Measurements from ENCODE around the gene RALGDS. TPM values are rescaled to one million over a fixed set of nuclear protein-coding genes. Genes with fewer than 3 reads are reported as not detected.
A peak's percentile ranks its signal among the peaks of the same experiment; 100 is the strongest.

Gene RALGDS
- total and polyA plus RNA-seq, 8 donors: 43.5 to 58.9 (median 50.4) TPM

- peak; percentile 1 for ATAC-seq
- intact Hi-C loops (cut with DNase I): no loop called here
- peak overlapping the region; percentile 73 to 87 for H3K4me3 ChIP-seq
- peaks cover 31 to 90% of the 10 kb centered on the region in 2 donors for H3K4me1 ChIP-seq
- TF ChIP-seq CTCF (IDR thresholded peaks at IDR 0.05): no peak
- peak overlapping the region; percentile 91 to 97 for H3K27ac ChIP-seq
- H3K9me3 ChIP-seq: no peaks in the 10 kb centered on the region
- H3K27me3 ChIP-seq: no peaks in the 10 kb centered on the region
- DNase-seq: no peak
- H3K36me3 ChIP-seq: no peaks in the 10 kb centered on the region
These were observed 391 bp downstream of the RALGDS start for GRCh38 chr9:133120501-133121197.

- TF ChIP-seq CTCF (IDR thresholded peaks at IDR 0.05): no peak
- H3K4me3 ChIP-seq: peak overlapping the region; percentile 73 to 87
- ATAC-seq (peak; percentile 6), DNase-seq (peak in 1 of 4 donors; percentile 69)
- no peaks in the 10 kb centered on the region for H3K27me3 ChIP-seq
- H3K9me3 ChIP-seq: no peaks in the 10 kb centered on the region
- H3K36me3 ChIP-seq: no peaks in the 10 kb centered on the region
- intact Hi-C loops (cut with DNase I): no loop called here
- peaks cover 37 to 90% of the 10 kb centered on the region in 2 donors for H3K4me1 ChIP-seq
- peak overlapping the region; percentile 91 to 97 for H3K27ac ChIP-seq
These were observed 1.1 kb downstream of the RALGDS start for GRCh38 chr9:133119846-133120500.

- TF ChIP-seq CTCF (IDR thresholded peaks at IDR 0.05): no peak
- H3K36me3 ChIP-seq: no peaks in the 10 kb centered on the region
- H3K27me3 ChIP-seq: no peaks in the 10 kb centered on the region
- H3K4me3 ChIP-seq: peak overlapping the region; percentile 1 to 87
- peak overlapping the region; percentile 91 to 97 for H3K27ac ChIP-seq
- intact Hi-C loops (cut with DNase I): no loop called here
- H3K4me1 ChIP-seq: peaks cover 44 to 90% of the 10 kb centered on the region in 2 donors
- no peak for ATAC-seq
- DNase-seq: peak in 1 of 4 donors; percentile 74
- H3K9me3 ChIP-seq: no peaks in the 10 kb centered on the region
These were observed 1.8 kb downstream of the RALGDS start for GRCh38 chr9:133119103-133119845.

GRCh38 chr9:133118568-133118967 lies 2.5 kb downstream of the RALGDS start:
- Histone ChIP-seq H3K27me3 (no peaks in the 10 kb centered on the region), H3K9me3 (no peaks in the 10 kb centered on the region), H3K4me1 (peaks cover 51 to 94% of the 10 kb centered on the region in 2 donors), H3K36me3 (no peaks in the 10 kb centered on the region), H3K27ac (peak overlapping the region; percentile 59 to 97), H3K4me3 (peak overlapping the region in 1 of 2 donors; percentile 87)
- ATAC-seq (no peak), DNase-seq (peak in 1 of 4 donors; percentile 47)
- intact Hi-C loops (cut with DNase I): no loop called here
- TF ChIP-seq CTCF (IDR thresholded peaks at IDR 0.05): no peak

GRCh38 chr9:133118179-133118520 lies 2.9 kb downstream of the RALGDS start:
- peak overlapping the region; percentile 59 to 97 for H3K27ac ChIP-seq
- H3K4me1 ChIP-seq: peaks cover 56 to 94% of the 10 kb centered on the region in 2 donors
- no peaks in the 10 kb centered on the region for H3K27me3 ChIP-seq
- intact Hi-C loops (cut with DNase I): no loop called here
- no peak for TF ChIP-seq CTCF (IDR thresholded peaks at IDR 0.05)
- H3K36me3 ChIP-seq: no peaks in the 10 kb centered on the region
- peak overlapping the region in 1 of 2 donors; percentile 87 for H3K4me3 ChIP-seq
- DNase-seq (peak in 1 of 4 donors; percentile 11), ATAC-seq (no peak)
- H3K9me3 ChIP-seq: no peaks in the 10 kb centered on the region
